ENCODE measurements around the gene SNRPD2. TPM values are rescaled to one million over a fixed set of nuclear protein-coding genes. Genes with fewer than 3 reads are reported as not detected.

Gene SNRPD2
- total and polyA plus RNA-seq, 2 of the 8 experiments (the other 6 are each of a cell fraction or from before 2014, with no cell fraction given) = 645 to 759 TPM

DNA sequence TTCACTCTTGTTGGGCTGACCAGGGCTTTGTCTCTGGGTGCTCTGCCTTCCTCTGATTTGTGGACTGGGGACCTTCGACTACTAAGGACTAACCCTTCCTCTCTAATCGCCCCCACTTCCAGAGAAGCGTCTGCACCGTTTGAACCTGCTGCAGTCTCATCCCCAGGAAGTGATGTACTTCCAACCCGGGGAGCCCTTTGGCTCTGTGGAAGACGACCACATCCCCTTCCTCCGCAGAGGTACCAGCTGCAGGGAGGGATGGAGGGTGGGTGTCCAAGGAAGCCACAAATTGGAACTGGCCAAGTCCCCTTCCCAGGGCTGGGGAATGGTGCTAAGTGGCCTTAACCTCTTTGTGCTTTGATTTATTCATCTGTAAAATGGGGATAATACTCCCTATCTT lies 9.9 kb upstream of the SNRPD2 start (continued):
- TF ChIP-seq, protein P1, sequence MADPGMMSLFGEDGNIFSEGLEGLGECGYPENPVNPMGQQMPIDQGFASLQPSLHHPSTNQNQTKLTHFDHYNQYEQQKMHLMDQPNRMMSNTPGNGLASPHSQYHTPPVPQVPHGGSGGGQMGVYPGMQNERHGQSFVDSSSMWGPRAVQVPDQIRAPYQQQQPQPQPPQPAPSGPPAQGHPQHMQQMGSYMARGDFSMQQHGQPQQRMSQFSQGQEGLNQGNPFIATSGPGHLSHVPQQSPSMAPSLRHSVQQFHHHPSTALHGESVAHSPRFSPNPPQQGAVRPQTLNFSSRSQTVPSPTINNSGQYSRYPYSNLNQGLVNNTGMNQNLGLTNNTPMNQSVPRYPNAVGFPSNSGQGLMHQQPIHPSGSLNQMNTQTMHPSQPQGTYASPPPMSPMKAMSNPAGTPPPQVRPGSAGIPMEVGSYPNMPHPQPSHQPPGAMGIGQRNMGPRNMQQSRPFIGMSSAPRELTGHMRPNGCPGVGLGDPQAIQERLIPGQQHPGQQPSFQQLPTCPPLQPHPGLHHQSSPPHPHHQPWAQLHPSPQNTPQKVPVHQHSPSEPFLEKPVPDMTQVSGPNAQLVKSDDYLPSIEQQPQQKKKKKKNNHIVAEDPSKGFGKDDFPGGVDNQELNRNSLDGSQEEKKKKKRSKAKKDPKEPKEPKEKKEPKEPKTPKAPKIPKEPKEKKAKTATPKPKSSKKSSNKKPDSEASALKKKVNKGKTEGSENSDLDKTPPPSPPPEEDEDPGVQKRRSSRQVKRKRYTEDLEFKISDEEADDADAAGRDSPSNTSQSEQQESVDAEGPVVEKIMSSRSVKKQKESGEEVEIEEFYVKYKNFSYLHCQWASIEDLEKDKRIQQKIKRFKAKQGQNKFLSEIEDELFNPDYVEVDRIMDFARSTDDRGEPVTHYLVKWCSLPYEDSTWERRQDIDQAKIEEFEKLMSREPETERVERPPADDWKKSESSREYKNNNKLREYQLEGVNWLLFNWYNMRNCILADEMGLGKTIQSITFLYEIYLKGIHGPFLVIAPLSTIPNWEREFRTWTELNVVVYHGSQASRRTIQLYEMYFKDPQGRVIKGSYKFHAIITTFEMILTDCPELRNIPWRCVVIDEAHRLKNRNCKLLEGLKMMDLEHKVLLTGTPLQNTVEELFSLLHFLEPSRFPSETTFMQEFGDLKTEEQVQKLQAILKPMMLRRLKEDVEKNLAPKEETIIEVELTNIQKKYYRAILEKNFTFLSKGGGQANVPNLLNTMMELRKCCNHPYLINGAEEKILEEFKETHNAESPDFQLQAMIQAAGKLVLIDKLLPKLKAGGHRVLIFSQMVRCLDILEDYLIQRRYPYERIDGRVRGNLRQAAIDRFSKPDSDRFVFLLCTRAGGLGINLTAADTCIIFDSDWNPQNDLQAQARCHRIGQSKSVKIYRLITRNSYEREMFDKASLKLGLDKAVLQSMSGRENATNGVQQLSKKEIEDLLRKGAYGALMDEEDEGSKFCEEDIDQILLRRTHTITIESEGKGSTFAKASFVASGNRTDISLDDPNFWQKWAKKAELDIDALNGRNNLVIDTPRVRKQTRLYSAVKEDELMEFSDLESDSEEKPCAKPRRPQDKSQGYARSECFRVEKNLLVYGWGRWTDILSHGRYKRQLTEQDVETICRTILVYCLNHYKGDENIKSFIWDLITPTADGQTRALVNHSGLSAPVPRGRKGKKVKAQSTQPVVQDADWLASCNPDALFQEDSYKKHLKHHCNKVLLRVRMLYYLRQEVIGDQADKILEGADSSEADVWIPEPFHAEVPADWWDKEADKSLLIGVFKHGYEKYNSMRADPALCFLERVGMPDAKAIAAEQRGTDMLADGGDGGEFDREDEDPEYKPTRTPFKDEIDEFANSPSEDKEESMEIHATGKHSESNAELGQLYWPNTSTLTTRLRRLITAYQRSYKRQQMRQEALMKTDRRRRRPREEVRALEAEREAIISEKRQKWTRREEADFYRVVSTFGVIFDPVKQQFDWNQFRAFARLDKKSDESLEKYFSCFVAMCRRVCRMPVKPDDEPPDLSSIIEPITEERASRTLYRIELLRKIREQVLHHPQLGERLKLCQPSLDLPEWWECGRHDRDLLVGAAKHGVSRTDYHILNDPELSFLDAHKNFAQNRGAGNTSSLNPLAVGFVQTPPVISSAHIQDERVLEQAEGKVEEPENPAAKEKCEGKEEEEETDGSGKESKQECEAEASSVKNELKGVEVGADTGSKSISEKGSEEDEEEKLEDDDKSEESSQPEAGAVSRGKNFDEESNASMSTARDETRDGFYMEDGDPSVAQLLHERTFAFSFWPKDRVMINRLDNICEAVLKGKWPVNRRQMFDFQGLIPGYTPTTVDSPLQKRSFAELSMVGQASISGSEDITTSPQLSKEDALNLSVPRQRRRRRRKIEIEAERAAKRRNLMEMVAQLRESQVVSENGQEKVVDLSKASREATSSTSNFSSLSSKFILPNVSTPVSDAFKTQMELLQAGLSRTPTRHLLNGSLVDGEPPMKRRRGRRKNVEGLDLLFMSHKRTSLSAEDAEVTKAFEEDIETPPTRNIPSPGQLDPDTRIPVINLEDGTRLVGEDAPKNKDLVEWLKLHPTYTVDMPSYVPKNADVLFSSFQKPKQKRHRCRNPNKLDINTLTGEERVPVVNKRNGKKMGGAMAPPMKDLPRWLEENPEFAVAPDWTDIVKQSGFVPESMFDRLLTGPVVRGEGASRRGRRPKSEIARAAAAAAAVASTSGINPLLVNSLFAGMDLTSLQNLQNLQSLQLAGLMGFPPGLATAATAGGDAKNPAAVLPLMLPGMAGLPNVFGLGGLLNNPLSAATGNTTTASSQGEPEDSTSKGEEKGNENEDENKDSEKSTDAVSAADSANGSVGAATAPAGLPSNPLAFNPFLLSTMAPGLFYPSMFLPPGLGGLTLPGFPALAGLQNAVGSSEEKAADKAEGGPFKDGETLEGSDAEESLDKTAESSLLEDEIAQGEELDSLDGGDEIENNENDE (IDR thresholded peaks at IDR 0.05; ENCODE audit: insufficient replicate concordance, low read length) = no peak
- TF ChIP-seq PHF8 (conservative IDR thresholded peaks at IDR 0.05; ENCODE audit: low read depth, low read length) (no peak), KDM5A (IDR thresholded peaks at IDR 0.05; ENCODE audit: low read length) (no peak), SRF (IDR thresholded peaks at IDR 0.05; ENCODE audit: low read depth, low read length) (no peak), RNF2 (IDR thresholded peaks at IDR 0.05; ENCODE audit: borderline replicate concordance, low read depth, low read length, missing control alignments, poor library complexity, severe bottlenecking) (no peak), CBX8 (IDR thresholded peaks at IDR 0.05; ENCODE audit: borderline replicate concordance, low read depth, low read length) (no peak)
- TF ChIP-seq, protein P2, sequence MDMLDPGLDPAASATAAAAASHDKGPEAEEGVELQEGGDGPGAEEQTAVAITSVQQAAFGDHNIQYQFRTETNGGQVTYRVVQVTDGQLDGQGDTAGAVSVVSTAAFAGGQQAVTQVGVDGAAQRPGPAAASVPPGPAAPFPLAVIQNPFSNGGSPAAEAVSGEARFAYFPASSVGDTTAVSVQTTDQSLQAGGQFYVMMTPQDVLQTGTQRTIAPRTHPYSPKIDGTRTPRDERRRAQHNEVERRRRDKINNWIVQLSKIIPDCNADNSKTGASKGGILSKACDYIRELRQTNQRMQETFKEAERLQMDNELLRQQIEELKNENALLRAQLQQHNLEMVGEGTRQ (IDR thresholded peaks at IDR 0.05; ENCODE audit: low read length) = no peak

Data from H1 (cell line).